ENCODE results near the gene PRICKLE1. TPM values are rescaled to one million over a fixed set of nuclear protein-coding genes. Genes with fewer than 3 reads are reported as not detected.
A peak's percentile ranks its signal among the peaks of the same experiment; 100 is the strongest.
"Not testable (repeated sequence)": the region's sequence is repeated elsewhere in the genome, so short reads cannot be mapped to it uniquely, and the experiment has no call there.

Gene PRICKLE1
- polyA plus RNA-seq, 1 donor = 48.6 TPM

DNA sequence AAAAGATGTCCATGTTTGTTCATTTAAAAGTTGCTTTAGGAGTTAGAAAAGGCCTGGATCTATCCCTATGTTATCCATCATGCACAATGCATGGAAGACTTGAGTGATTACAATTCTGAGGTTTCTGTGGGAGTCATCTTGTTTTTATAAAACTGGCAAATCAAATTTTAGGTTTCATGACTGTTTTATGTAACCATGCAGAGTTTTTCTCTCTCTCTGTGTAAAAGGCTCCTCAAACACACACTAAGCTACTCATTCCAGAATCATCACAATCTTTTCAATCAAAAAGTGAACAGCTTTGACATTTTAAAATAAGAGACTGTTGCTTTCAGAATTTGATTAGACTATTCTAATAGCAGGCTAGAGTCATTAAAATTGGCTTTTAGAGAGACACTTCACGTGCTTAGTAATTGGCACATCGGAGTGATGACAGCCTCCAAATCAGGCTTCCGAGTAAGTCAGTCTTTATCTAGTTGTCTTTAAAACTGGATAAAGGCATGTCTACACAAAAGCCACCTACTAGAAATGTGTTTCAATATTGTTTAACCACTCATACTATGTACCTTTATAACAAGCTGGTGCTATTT is 31.9 kb downstream of the PRICKLE1 start:
- DNase-seq = no peak

DNA sequence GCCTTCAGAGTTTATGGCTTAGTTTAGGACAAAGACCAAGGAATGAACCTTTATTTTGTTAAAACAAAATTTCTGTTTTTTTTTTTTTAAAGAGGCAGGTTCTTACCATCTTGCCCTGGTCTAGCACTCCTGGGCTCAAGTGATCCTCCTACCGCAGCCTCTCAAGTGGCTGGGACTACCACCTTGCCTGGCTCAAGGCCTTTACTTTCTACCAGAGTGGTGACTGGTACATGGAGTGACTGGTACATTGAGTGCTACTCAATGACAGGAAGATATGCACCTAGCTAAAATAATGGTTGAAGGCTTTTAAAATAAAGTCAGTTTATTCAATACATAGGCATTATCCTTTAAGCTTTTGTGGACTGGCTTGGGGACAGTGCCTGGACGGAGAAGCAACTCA is 32.6 kb downstream of the PRICKLE1 start:
- DNase-seq = no peak

DNA sequence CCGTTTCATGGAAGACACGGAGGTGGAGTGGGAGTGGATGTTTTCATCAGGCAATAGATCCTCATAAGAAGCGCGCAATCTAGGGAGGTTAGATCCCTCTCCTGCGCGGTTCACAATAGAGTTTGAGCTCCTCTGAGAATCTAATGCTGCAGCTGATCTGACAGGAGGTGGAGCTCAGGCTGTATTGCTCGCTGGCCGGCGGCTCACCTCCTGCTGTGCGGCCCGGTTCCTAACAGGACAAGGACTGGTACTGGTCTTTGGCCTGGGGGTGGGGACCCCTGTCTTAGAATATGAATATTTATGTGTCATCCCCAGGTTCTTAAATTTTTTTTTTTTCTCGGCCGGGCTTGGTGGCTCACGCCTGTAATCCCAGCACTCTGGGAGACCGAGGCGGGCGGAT is 36.7 kb downstream of the PRICKLE1 start:
- DNase-seq = no peak

DNA sequence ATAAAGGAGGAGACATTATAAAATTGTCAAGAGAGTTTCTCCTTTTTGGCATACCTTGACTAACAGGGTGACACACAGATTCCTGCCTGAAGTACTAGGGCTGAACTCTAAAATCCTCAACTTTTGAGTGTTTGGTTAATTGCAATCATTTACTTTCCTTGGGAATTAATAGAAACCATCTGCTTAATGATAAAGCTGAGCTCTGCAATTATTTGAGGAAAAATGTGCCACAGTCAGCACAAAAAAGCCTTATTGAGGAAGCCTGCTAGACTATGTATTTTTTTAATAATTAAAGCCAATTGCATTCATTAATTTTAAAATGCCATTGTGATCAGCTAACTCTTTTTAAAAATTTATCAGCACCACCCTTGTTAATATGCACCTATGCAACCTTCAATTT is 38.7 kb downstream of the PRICKLE1 start:
- no peak for DNase-seq

DNA sequence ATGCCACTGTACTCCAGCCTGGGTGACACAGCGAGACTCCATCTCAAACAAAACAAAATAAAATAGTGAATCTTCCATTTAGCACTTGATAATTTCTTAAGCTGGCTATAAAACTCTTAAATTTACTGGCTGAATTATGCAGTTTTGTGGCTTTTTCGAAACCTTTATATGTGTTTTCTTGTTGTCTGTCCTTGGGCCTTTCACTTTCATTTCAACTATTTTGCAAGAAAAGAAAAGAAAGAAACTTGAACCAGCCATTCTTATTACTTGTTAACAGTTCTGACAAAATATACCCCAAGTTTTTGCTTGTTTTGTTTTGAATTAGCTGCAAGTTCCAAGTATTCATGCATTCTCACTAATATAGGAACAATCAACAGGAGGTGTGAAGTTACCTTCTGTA is 42.8 kb downstream of the PRICKLE1 start:
- DNase-seq = no peak

DNA sequence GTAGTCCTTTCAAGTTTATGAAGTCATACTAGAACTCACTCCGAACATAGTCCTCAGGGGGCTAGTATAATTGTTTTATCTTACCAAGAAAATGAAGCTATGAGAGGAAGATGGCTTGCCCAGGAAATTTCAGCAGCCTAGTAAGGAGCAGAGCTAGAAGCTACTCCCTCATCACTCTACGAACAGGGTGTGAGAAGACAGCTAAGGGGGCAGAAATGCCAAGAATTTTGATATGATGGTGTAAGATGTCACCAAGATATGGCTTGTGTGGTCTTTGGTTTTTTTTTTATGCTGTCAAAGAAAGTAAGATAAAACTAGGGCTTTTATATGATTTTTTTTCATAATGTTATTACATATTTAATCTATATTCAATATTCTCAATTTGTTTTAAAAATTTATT is 47.6 kb downstream of the PRICKLE1 start:
- DNase-seq = no peak

DNA sequence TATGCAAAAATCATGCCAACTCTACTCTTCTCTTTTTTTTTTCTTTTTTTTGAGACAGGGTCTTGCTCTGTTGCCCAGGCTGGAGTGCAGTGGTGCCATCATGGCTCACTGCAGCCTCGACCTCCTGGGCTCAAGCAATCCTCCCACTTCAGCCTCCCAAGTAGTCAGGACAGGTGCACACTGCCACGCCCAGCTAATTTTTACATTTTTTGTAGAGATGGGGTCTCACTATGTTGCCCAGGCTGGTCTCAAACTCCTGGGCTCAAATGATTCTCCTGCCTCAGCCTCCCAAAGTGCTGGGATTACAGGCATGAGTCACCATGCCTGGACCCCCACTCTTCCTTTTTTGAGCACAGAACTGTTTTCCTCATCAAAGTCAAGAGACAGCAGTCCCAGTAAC is 48.2 kb downstream of the PRICKLE1 start:
- DNase-seq = not testable (repeated sequence)

DNA sequence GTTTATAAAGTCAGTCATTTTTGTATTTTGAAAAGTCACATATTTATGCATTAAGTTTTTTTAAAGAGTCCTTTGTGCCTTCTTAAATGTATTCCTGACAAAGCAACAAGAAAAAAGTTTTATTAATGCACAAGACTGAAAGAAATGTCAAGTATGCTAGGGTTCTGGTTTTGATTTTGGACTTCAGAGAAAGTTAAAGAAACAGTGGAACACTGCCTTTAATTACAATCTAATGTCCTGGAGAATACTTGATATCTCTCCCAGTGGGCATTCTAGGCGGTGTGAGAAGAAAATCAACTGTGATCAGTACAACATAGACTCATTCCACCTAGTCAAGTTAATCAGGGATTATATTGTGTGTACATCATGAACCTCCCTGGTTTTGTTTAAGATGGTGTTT is 49.9 kb downstream of the PRICKLE1 start:
- no peak for DNase-seq

DNA sequence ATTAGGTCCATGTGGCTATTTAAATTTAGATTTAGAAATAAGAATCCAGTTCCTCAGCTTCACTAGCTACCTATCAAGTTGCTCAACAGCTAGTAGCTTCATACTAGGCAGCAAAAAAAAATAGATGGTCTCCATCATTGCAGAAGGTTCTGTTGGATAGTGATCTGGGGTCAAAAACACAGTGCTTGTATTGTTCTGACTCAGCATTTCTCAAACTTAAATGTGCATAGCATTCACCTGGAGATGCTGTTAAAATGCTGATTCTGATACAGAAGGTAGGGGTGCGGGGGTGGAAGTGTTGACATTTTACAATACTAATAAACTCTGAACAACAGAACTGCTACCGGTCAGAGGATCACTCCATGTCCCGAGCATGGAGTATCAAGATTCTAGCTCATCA is 51.3 kb downstream of the PRICKLE1 start:
- DNase-seq = no peak

DNA sequence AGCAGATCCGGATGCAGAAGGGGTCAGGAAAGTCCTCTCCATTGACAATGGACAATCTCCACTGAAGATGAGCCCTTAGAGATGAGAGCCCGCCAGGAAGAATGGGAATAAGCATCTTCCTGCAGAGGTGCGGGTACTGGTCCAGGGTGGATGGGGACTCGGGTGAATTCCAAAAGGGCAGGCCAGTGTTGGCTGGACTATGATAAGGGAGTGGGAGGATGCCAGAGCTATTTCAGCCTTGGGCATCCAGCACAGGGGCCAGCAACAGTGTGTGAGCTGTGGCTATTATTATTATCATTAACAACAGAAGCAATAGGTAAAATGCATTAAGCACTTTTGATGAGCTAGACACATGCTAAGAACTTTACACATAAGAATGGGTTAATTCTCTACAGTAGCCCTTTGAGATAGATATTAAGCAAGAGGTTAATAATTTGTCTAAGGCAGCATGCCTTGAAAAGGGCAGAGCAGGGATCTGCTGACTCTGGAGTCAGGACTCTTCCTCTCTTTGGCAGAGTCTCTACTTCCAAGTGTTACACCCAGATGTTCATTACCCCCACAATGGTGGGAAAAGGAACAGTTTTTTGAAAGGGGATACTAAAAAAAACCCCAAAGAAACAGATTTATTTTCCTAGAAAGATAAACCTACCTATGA is 55.2 kb downstream of the PRICKLE1 start:
- no peak for DNase-seq

DNA sequence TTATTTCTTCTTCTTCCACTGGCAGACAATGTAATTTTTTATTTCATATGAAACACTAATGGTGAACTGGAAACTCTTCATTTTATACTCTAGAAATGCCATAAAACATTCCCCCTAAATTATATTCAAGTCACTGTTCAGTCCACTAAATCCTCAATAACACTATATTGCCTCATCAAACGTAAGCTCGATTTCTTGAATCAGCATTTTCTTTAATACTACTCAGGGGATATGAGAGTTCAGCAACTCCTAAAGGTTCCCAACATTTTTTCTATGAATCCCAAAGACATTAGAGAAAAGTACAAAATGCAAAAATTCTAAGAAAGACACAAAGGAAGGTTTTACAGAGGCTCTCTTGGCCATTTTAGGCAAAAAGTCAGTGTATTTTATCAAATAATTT is 59.3 kb downstream of the PRICKLE1 start:
- no peak for DNase-seq

DNA sequence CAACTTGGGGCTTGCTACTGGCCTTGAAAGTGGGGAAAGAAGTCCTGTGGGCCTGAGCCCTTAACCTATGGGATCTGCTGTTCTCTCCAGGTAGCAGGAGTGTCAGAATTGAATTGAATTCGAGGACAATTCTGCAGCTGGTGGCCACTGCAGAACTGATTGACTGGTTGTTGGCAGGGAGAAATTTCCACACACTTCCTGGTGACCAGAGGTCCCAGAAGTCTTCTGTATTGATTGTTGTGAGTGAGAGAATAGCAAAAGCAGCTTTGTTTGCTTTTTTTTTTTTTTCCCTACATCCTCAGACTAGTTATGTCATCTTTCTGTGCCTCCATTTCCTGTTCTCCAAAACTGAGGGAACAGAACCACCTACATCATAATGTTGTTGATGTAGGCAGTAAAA is 64.1 kb downstream of the PRICKLE1 start:
- DNase-seq = no peak

DNA sequence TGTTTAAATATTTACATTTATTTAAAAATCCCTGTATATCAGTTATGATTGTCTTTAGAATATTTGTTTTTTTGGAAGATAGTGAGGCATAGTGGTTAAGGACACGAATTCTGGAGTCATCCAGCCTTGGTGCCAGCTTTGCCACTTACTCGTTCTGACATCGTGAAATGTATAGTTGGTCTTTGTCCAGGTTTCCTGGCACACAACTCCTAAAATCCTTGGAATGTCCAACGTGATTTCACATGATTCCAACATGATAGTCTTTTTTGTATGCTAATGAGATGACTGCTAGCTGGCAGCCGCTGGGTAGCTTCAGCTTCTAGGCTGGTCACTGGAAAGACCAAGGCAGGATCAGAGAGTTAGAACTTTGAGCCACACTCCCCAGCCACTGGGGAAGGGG is 64.8 kb downstream of the PRICKLE1 start:
- DNase-seq = no peak

DNA sequence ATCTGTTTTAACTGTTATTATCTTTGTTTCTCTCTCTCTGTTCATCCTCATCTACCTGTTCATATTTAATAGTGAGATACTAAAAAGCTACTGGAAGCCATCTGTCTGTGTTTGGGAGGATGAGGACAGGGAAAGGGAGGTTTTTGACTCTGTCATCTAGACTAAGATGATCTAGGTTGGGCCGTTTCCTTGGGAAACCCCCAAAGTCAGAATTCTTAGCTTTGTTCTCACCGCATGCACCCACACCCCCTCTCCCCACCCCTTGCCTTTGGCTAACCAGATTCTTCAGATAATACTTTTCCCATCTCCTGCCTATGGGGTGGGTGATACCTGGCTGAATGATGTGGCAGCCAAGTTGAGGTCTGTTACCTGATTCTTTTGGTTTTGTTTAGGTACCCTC is 73.0 kb downstream of the PRICKLE1 start:
- DNase-seq = no peak

DNA sequence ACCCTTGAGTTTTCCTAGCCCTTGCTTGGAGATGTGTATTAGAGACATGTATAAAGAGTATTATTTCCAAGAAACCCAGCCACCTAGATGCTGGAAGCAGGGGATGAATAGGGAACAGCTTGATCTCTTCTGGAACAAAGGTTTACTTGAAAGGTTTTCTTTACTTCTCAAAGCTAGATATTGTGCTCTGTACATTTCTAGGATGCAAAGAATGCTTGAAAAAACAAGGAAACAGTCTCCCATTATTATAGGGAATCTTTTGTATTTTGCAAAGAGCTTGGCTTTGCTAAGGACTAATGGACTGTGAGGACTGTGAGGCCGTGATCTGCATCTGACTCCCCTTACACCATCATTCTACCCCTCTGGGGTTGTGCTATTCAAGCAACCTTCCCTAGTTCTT is 77.9 kb downstream of the PRICKLE1 start:
- no peak for DNase-seq

DNA sequence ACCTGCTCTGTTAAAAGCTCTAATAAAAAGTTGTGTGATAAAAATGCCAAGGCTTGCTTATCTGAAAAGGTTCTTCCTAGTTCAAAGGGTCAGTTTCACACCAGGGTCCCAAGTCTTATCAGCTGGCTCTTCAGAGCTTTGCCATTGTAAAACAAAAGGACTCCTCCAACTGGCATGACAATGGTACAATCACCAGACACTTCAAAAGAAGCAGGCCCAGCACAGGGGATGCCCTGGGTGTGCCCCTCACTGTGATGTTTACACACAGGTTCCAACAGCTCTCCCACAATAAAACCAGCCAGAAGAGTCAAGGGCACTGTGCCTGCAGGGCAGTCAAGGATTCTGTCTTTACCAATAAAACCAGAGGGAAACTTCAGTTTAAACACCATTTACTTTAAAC is 78.7 kb downstream of the PRICKLE1 start:
- no peak for DNase-seq

DNA sequence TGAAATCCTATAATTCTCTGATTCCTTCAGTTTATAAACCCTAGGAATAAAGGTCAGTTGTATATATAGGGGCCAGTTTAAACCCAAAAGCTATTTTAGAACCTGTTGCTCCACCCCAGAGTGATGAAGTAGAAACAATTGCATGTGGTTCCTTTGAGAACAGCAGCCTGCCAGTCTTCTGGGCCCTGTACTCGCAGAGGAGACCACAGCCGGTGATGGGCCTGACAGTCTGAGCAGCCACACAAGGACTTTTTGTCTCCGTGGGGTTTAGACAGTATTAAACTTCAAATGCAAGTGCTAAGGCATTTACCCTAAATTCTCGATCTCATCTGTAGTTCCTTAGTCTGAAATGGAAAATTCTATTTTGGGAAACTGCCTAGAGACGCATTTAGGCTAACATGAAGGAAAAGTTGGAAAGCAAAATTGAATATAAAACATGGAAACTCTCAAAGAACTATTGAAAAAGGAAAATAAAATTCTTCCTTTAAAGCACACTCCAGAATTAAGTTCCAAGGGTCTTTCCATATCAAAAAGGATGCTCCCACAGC is 80.6 kb downstream of the PRICKLE1 start:
- no peak for DNase-seq

DNA sequence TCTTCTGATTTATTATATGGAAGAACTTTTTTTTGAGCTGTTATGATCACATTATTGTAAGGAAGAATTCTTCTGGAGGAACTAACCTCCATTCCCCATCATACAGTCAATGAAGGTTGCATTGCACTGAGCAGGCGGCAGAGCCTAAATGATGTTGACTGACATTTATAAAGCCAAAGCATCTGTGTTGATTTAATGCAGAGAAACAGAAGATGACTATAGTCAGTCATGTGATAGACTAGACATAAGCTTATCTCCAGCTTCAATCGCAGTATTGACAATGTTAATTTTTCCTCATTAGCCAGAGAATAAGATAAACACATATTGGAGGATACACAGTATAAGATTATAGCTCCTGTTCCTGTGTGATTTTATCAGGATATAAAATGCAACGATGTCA is 82.0 kb downstream of the PRICKLE1 start:
- no peak for DNase-seq

DNA sequence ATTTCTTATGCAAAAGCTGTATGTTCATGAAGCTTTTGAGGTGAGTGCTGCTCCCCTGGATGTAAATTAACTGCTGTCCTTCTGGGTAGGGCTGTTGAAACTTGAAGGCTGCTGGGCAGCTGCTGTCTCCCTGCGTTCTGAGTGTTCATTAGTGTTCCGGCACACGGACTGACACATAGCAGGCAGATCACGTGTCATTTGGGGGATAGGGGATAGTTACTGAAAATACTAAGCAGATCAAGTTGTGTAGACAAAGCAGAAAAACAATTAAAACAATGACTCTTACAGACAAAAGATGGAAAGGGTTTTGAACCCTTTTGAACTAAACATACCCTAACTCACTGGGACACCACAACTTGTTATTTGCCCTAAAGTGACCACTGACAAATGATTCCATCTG is 82.5 kb downstream of the PRICKLE1 start:
- no peak for DNase-seq

DNA sequence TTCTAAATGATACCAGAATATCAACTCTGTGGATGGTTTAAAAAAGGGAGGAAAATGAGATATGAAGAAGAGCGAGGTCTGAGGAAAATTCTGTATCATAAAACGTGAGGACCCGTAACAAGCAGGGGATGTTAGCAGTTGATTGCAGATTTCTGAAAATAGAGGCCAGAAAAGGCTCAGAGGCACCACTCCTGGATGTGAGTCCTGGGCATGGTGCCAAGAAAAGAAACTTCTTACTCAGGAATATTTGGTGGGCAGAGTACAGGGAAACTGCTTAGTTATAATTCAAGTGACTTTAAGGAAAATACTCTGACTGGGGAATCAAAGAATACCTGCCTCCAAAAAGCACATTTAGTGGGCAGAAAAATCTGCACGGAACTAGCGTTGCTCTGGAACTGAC is 85.5 kb downstream of the PRICKLE1 start:
- peak; percentile 49 for DNase-seq

DNA sequence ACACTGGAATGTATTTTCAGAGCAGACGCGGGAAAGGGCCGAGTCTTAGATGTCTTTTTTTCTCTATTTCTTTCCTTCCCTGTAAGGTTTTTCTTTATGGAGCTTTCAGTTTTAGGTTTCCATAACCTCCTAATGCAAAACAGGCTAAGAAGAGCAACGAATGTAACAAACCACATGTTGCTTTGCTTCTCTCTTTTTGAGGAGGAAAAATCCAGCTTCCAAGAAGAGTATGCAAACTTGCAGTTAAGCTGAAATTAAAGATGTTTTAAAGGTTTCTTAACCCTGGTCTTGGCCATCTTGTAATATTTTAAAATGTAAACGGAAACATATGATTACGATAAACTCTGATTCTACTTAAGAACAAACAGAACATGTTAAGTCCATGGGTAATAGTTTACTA is 86.9 kb downstream of the PRICKLE1 start:
- DNase-seq = no peak

DNA sequence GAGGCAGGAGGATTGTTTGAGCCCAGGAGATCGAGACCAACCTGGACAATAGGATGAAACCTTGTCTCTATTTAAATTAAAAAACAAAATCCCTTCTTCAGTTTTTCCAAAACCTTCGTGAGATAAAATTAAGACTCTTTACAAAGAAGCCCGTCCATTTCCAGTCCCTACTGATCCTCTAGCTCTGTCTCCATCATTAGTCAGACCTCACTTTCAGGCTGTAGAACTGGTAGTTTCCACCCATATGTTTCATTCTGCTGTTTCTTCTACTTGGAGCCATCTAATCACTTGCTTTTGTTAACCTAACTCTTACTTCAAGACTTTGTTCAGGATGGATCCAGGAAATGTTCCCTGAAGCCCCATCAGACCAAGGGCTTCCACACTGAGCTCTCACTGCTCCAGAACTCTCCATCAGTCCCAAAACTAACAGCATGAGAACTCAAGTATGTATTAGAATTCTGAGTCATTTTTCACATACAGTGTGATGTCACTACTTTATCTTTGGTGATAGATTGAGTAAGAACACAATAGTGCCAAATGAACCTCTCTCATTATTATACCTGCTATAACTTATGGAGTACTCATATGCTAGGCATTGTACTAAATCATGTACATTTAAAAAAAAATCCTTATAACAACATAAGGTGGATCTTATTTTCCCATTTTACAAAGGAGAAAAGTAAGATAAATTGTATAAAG is 90.8 kb downstream of the PRICKLE1 start:
- DNase-seq = no peak

DNA sequence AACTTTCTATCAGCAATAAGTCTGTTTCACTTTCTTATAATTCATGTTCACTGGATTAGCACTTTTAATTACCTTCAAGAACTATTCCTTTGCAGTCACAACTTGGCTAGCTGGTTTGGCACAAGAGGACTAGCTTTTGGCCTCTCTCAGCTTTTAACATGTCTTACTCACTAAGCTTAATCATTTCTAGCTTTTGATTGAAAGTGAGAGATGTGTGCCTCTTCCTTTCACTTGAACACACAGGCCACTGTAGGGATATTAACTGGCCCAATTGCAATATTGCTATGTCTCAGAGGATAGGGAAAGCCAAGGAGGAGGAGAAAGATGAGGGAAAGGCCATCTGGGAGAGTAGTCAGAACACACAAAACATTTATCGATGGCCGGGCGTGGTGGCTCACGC is 92.7 kb downstream of the PRICKLE1 start:
- DNase-seq = no peak

DNA sequence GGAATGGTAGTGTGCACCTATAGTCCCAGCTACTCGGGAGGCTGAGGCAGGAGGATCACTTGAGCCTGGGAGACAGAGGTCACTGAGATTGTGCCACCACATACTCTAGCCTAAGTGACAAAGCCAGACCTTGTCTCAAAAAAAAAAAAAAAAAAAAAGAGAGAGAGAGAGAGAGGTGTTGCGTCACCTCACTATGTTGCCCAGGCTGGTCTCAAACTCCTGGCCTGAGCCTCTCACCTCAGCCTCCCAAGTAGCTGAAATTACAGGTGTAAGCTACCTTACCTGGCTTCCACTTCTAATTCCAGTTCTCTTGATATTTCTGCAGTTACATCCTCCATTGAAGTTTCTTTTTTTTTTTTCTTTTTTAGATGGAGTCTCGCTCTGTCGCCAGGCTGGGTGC is 94.3 kb downstream of the PRICKLE1 start:
- DNase-seq = no peak

Data from left kidney (tissue), 2 donors.